WERI-Rb-1 (cell line): Measurements from ENCODE around the gene DEFB114.

ENCODE experiments used
- DNase-seq: peaks from one replicate; pipeline ENCODE4 v3.0.0-alpha.2; 2020
- H3K27ac ChIP-seq: fragments of 250-450 bp; sonication (Bioruptor Pico); 2 replicates; pipeline ENCODE4 v1.5.1; 2020; ENCODE audit warnings: mild to moderate bottlenecking, moderate library complexity
- H3K27me3 ChIP-seq: fragments of 250-450 bp; sonication (Bioruptor Pico); 2 replicates; pipeline ENCODE4 v1.5.1; 2021; ENCODE audit warnings: mild to moderate bottlenecking, low read depth, moderate library complexity; ENCODE audit not compliant: insufficient read depth, severe bottlenecking
- H3K36me3 ChIP-seq: fragments of 250-450 bp; sonication (Bioruptor Pico); 2 replicates; pipeline ENCODE4 v1.5.1; 2020; ENCODE audit warnings: mild to moderate bottlenecking, moderate library complexity
- H3K4me3 ChIP-seq: 2 replicates; pipeline ENCODE4 v1.5.1; 2011; ENCODE audit warnings: low read depth, mild to moderate bottlenecking, control low read depth, low read length
- H3K9me3 ChIP-seq: fragments of 250-450 bp; sonication (Bioruptor Pico); 2 replicates; pipeline ENCODE4 v1.5.1; 2021; ENCODE audit warnings: mild to moderate bottlenecking, moderate library complexity; ENCODE audit not compliant: severe bottlenecking
- TF ChIP-seq, protein P1 (sequence below): IDR thresholded peaks from 2 replicates; pipeline ENCODE4 v1.5.1; 2011; ENCODE audit warnings: low read depth, mild to moderate bottlenecking, control low read depth, inconsistent platforms, low read length

The DEFB114 gene, protein sequence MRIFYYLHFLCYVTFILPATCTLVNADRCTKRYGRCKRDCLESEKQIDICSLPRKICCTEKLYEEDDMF

DNA sequence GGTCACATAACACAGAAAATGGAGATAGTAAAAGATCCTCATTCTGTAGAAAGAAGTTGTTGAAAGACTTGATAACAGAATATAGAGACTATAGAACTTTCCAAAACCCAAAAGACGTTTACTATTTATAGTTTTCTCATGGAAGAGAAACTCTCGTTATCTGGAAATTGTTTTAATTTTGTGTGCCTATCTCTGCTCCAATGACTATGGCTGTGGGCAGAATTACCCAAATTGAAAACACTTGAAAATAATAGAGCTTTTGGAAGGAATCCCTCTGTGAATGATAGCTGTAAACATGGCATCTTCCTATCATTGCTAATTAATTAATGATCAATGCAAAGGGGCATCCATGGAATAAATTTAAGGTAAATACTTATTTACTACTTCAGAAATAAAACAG lies at the start of gene DEFB114:
TSS of gene DEFB114 (minus strand) at position 101 of the 400 bp plus-strand sequence. CDS start at position 42, 59 bp downstream.
- Histone ChIP-seq H3K4me3 (no peak within 1 kb of the TSS), H3K27ac (no peak within 1 kb of the TSS), H3K27me3 (no peaks in the 10 kb centered on the region), H3K36me3 (no peaks in the 10 kb centered on the region), H3K9me3 (no peaks in the 10 kb centered on the region)
- no peak for DNase-seq
- TF ChIP-seq, protein P1, sequence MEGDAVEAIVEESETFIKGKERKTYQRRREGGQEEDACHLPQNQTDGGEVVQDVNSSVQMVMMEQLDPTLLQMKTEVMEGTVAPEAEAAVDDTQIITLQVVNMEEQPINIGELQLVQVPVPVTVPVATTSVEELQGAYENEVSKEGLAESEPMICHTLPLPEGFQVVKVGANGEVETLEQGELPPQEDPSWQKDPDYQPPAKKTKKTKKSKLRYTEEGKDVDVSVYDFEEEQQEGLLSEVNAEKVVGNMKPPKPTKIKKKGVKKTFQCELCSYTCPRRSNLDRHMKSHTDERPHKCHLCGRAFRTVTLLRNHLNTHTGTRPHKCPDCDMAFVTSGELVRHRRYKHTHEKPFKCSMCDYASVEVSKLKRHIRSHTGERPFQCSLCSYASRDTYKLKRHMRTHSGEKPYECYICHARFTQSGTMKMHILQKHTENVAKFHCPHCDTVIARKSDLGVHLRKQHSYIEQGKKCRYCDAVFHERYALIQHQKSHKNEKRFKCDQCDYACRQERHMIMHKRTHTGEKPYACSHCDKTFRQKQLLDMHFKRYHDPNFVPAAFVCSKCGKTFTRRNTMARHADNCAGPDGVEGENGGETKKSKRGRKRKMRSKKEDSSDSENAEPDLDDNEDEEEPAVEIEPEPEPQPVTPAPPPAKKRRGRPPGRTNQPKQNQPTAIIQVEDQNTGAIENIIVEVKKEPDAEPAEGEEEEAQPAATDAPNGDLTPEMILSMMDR, result no peak

DNA sequence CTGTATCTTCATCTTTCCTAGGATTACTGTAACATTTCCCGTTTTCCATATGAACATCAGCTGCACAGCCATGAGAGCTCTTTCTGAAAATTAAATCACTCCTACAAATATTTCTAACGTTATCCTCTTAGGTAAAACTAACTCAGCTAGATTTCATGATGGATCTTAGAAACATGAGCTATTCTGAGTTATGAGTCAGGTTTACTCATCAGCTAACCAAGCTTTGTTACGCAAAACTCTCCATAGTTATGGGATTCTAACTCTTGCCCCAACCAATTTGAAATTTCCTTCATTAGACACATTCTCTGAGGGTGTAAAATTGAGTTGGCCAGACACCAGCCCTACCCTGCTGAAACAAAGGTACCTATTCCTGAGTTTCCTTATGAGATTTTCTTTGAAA lies 43.9 kb upstream of the DEFB114 start:
- Histone ChIP-seq H3K9me3 (no peaks in the 10 kb centered on the region), H3K36me3 (no peaks in the 10 kb centered on the region), H3K27ac (no peak overlapping the region), H3K4me3 (no peak overlapping the region), H3K27me3 (no peaks in the 10 kb centered on the region)
- no peak for DNase-seq
- TF ChIP-seq, protein P1, result no peak

DNA sequence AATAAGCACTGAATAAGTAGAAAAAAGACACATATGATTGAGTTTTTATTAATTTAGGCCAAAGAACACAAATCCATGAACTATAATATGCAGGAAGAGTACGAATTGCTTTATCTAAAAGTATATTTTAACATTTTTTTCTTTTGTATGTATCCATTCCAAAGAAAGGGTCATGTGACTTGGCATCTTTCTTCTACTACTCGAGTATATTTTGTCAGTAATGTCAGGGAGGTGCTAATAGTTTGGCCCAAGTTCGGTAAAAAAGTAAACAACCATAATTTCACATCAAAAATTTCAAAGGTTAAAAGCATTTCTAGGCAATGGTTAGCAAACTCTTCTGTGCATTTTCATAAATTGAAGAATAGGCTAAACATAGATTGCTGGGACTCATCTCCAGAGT lies 39.2 kb upstream of the DEFB114 start:
- H3K4me3 ChIP-seq, result no peak overlapping the region
- H3K36me3 ChIP-seq, result no peaks in the 10 kb centered on the region
- no peaks in the 10 kb centered on the region for H3K27me3 ChIP-seq
- TF ChIP-seq, protein P1, result no peak
- H3K9me3 ChIP-seq, result no peaks in the 10 kb centered on the region
- H3K27ac ChIP-seq, result no peak overlapping the region
- no peak for DNase-seq

DNA sequence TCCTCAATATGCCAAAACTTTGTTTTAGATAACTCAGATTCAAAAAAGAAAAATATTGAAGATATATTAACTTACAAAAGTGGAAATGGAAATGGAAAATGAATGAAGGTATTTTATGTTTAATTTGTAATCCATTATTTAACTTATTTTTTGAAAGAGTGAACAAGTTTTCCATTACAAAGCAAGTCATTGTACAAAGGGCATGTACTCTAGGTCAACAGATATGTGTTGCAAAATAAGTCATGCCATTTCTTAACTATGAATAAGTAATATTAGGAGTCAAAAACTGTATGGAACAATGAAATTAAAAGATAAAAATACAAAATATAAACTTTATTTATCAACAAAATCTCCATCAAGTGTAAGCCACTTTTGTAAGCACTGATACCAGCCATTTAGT lies 31.3 kb upstream of the DEFB114 start:
- TF ChIP-seq, protein P1, result no peak
- Histone ChIP-seq H3K27me3 (no peaks in the 10 kb centered on the region), H3K4me3 (no peak overlapping the region), H3K9me3 (no peaks in the 10 kb centered on the region), H3K36me3 (no peaks in the 10 kb centered on the region), H3K27ac (no peak overlapping the region)
- DNase-seq, result no peak

DNA sequence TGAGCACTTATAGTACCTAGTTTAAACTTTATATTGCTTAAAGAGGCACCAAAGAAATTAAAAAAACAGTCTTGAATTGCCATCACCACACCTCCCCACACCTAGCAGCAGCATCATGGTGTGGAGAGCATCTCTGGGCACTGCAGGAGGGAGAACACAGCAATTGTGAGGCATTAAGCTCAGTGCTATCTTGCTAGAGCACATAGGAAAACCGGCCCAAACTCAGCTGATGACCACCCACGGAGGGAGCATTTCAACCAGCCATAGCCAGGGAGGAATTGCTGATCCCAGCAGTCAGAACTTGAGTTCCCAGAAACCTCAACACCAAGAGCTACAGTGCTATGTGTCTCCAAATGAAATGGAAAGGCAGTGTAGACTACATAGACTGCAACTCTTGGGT lies 24.9 kb upstream of the DEFB114 start:
- Histone ChIP-seq H3K27me3 (no peaks in the 10 kb centered on the region), H3K9me3 (no peaks in the 10 kb centered on the region), H3K27ac (no peak overlapping the region), H3K4me3 (no peak overlapping the region), H3K36me3 (no peaks in the 10 kb centered on the region)
- DNase-seq, result no peak
- TF ChIP-seq, protein P1, result no peak

DNA sequence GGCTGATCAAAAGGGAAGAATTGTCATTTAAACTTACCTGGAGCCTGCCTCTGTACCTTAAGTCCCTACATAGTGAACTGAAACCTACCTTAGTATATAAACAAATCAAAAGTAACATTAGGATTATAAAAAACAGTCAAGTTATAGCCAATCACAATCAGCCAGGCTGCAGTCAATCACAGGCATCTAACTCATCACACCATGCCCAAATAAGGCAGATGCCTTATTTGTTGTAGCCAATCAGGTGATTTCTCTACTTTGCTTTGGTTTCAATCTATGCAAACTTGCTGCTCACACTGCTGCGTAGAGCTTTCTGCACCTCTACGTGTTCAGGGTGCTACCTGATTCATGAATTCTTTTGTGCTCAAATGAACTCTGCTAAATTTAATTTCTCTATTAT lies 23.8 kb upstream of the DEFB114 start:
- H3K36me3 ChIP-seq, result no peaks in the 10 kb centered on the region
- H3K27me3 ChIP-seq, result no peaks in the 10 kb centered on the region
- no peak overlapping the region for H3K4me3 ChIP-seq
- H3K27ac ChIP-seq, result no peak overlapping the region
- no peak for DNase-seq
- TF ChIP-seq, protein P1, result no peak
- H3K9me3 ChIP-seq, result no peaks in the 10 kb centered on the region
